SK-N-SH (cell line): Measurements from ENCODE around the gene FUS. TPM values are rescaled to one million over a fixed set of nuclear protein-coding genes. Genes with fewer than 3 reads are reported as not detected.

Source experiments
- CTCF ChIA-PET: fragments of 300-600, 350-600 bp; formaldehyde crosslinking; extraction: SDS; loops from one replicate; lab custom pipeline; 2021; lab: Yijun Ruan, JAX
- POLR2A ChIA-PET: fragments of 350-600 bp; sonication (Branson Sonifier 250); formaldehyde crosslinking; extraction: SDS; loops from one replicate; lab custom pipeline; 2020; ENCODE audit warnings: antibody characterized with exemption, inconsistent platforms; lab: Yijun Ruan, JAX
- DNase-seq: peaks from one replicate; pipeline ENCODE4 v3.0.0; 2012
- H2AFZ ChIP-seq: fragments of 200-600 bp; sonication (generic); 2 replicates; pipeline ENCODE4 v1.8.1; 2016; ENCODE audit warnings: antibody characterized with exemption, mild to moderate bottlenecking, low read depth
- H3F3A ChIP-seq: fragments of 200-600 bp; sonication (generic); replicated peaks from 2 replicates; pipeline ENCODE3; 2016; ENCODE audit warnings: antibody characterized with exemption, mild to moderate bottlenecking; ENCODE audit not compliant: insufficient read depth
- H3K27ac ChIP-seq, 2 experiments: fragments of 200-500 bp in 1 of 2; fragments of 200-600 bp in 1 of 2; sonication (Bioruptor generic) in 1 of 2; sonication (generic), shearing (Covaris generic) in 1 of 2; 2 replicates each; pipeline versions ENCODE4 v1.5.1 to v1.6.1; 2014 to 2016; ENCODE audit warnings: low read depth in 2 of 2, inconsistent platforms in 1 of 2, low read length in 1 of 2, mild to moderate bottlenecking in 1 of 2, mixed read lengths in 1 of 2
- H3K27me3 ChIP-seq: fragments of 200-600 bp; sonication (generic), shearing (Covaris generic); 2 replicates; pipeline ENCODE4 v1.6.1; 2016; ENCODE audit warnings: mixed run types; ENCODE audit not compliant: insufficient read depth
- H3K36me3 ChIP-seq, 2 experiments: fragments of 200-500 bp in 1 of 2; fragments of 200-600 bp in 1 of 2; sonication (Bioruptor generic) in 1 of 2; sonication (generic) in 1 of 2; replicated peaks in 1 of 2; 2 replicates each; pipeline versions ENCODE3 to v1.5.1; 2014 to 2016; ENCODE audit warnings: low read length in 1 of 2, mild to moderate bottlenecking in 1 of 2; ENCODE audit not compliant: insufficient read depth in 2 of 2, control insufficient read depth in 1 of 2
- H3K4me1 ChIP-seq, 2 experiments: fragments of 200-500 bp in 1 of 2; fragments of 200-600 bp in 1 of 2; sonication (Bioruptor generic) in 1 of 2; sonication (generic), shearing (Covaris generic) in 1 of 2; 2 replicates each; pipeline versions ENCODE4 v1.5.1 to v1.6.1; 2014 to 2016; ENCODE audit warnings: low read depth in 1 of 2, low read length in 1 of 2, mixed run types in 1 of 2; ENCODE audit not compliant: insufficient read depth in 2 of 2, control insufficient read depth in 1 of 2
- H3K4me2 ChIP-seq: fragments of 200-600 bp; sonication (generic), shearing (Covaris generic); 2 replicates; pipeline ENCODE4 v1.6.1; 2017; ENCODE audit warnings: mixed run types
- H3K4me3 ChIP-seq, 2 experiments: fragments of 200-500 bp in 1 of 2; fragments of 200-600 bp in 1 of 2; sonication (Bioruptor generic) in 1 of 2; sonication (generic), shearing (Covaris generic) in 1 of 2; 2 replicates each; pipeline versions ENCODE4 v1.5.1 to v1.8.1; 2014 to 2016; ENCODE audit warnings: low read depth in 2 of 2, inconsistent platforms in 1 of 2, low read length in 1 of 2, mild to moderate bottlenecking in 1 of 2, mixed read lengths in 1 of 2, moderate library complexity in 1 of 2
- H3K79me2 ChIP-seq: fragments of 200-600 bp; sonication (generic); 2 replicates; pipeline ENCODE4 v1.8.1; 2017; ENCODE audit warnings: mild to moderate bottlenecking; ENCODE audit not compliant: insufficient read depth
- H3K9ac ChIP-seq: fragments of 200-600 bp; sonication (generic); 2 replicates; pipeline ENCODE4 v1.6.1; 2017; ENCODE audit warnings: mixed run types
- H3K9me2 ChIP-seq: fragments of 200-600 bp; sonication (generic); 2 replicates; pipeline ENCODE4 v1.6.1; 2017; ENCODE audit warnings: mixed run types
- H3K9me3 ChIP-seq: fragments of 200-600 bp; sonication (generic); 2 replicates; pipeline ENCODE4 v1.6.1; 2017; ENCODE audit warnings: mixed run types, mild to moderate bottlenecking, moderate library complexity
- H4K20me1 ChIP-seq: fragments of 200-600 bp; sonication (generic); 2 replicates; pipeline ENCODE4 v1.6.1; 2017; ENCODE audit warnings: mild to moderate bottlenecking, mixed run types; ENCODE audit not compliant: insufficient read depth
- CHD2 ChIP-seq: fragments of 150-350 bp; IDR thresholded peaks from 2 replicates; pipeline ENCODE4 v1.6.1; 2018; ENCODE audit warnings: low read length; ENCODE audit not compliant: partially characterized antibody
- ELF1 ChIP-seq: IDR thresholded peaks from 2 replicates; pipeline ENCODE4 v1.4.0; 2012
- EP300 ChIP-seq, 2 experiments: IDR thresholded peaks; 2 replicates each; pipeline versions ENCODE4 v1.4.0 to v1.6.1; 2012; ENCODE audit warnings: borderline replicate concordance in 1 of 2, low read depth in 1 of 2, low read length in 1 of 2
- FOSL2 ChIP-seq: IDR thresholded peaks from 2 replicates; pipeline ENCODE4 v1.4.0; 2012; ENCODE audit warnings: low read depth, mild to moderate bottlenecking, moderate library complexity, borderline replicate concordance
- GABPA ChIP-seq: IDR thresholded peaks from 2 replicates; pipeline ENCODE4 v1.4.0; 2012; ENCODE audit warnings: low read depth, mild to moderate bottlenecking
- GATA2 ChIP-seq: sonication (generic); formaldehyde crosslinking; IDR thresholded peaks from 2 replicates; pipeline ENCODE4 v1.5.0; 2020; ENCODE audit warnings: mild to moderate bottlenecking, missing genetic modification reagents
- JUND ChIP-seq: IDR thresholded peaks from 2 replicates; pipeline ENCODE4 v1.4.0; 2012
- NFIC ChIP-seq: IDR thresholded peaks from 2 replicates; pipeline ENCODE4 v1.4.0; 2012; ENCODE audit warnings: borderline replicate concordance
- POLR2AphosphoS5 ChIP-seq: IDR thresholded peaks from 2 replicates; pipeline ENCODE4 v1.6.1; 2012; ENCODE audit warnings: low read depth, low read length
- SMC3 ChIP-seq: IDR thresholded peaks from 2 replicates; pipeline ENCODE4 v1.6.1; 2012; ENCODE audit warnings: low read depth, low read length, improper control_type of control experiment
- USF1 ChIP-seq: IDR thresholded peaks from 2 replicates; pipeline ENCODE4 v1.4.0; 2012; ENCODE audit warnings: low read depth, borderline replicate concordance
- ZBTB33 ChIP-seq: IDR thresholded peaks from 2 replicates; pipeline ENCODE4 v1.4.0; 2012; ENCODE audit warnings: low read depth, borderline replicate concordance
- WGBS: methylation state at CpG from one replicate; pipeline ENCODE4 v1.1.6; 2017; ENCODE audit warnings: low lambda C conversion rate; 5-methylcytosine and 5-hydroxymethylcytosine counted together
- polyA plus RNA-seq, 3 experiments: library from polyadenylated mRNA; depleted of rRNA; stranded (reverse); fragments of >200 nt; gene quantifications; 2 replicates each; pipeline ENCODE4 v1.2.3, GENCODE V29; 2012
- TF ChIP-seq, protein P1 (sequence below): IDR thresholded peaks from 2 replicates; pipeline ENCODE4 v1.6.1; 2012; ENCODE audit warnings: mild to moderate bottlenecking, low read depth, low read length, moderate library complexity
- TF ChIP-seq, protein P2 (sequence below): IDR thresholded peaks from 2 replicates; pipeline ENCODE4; 2012

The FUS gene
- polyA plus RNA-seq, 1 of the 3 experiments (the other 2 are of a cell fraction) = 429 TPM

- Histone ChIP-seq H3K36me3 (peaks cover 44 to 66% of the 10 kb centered on the region in 2 experiments), H3K9ac (peak overlapping the region; percentile 100; the same call in 1 of the 2 replicates)
- POLR2A ChIA-PET = interaction anchor here (1.0 to 1.7 kb wide), 3 partner anchors 16 to 531 kb away, joined by 3 to 5 read pairs (median 4); a partner anchor contains a TSS
Measured at GRCh38 chr16:31182391-31182790, 2.5 kb downstream of the FUS start.

More at GRCh38 chr16:31182391-31182790, 2.5 kb downstream of the FUS start:
- CTCF ChIA-PET = interaction anchor here (1.3 to 1.7 kb wide), 2 partner anchors 25 to 197 kb away, joined by 3 read pairs; partner anchors contain the start of gene HSD3B7
- 17% methylated on average over 7 of the region's 7 CpGs for WGBS
- no peak overlapping the region for H2AFZ ChIP-seq
- H3K27ac ChIP-seq = no peak overlapping the region
- H3K4me1 ChIP-seq = peaks cover 9 to 15% of the 10 kb centered on the region in 2 experiments; a peak in 2 of 4 replicates
- no peak for DNase-seq
- peaks cover 69% of the 10 kb centered on the region for H4K20me1 ChIP-seq
- peak overlapping the region; percentile 92 for H3K4me2 ChIP-seq
- H3K9me3 ChIP-seq = no peaks in the 10 kb centered on the region
- H3K79me2 ChIP-seq = peaks cover 81% of the 10 kb centered on the region
- H3K4me3 ChIP-seq = peak overlapping the region; percentile 77 to 99; a peak in 3 of 4 replicates
- no peak for TF ChIP-seq GATA2
- TF ChIP-seq, protein P1, sequence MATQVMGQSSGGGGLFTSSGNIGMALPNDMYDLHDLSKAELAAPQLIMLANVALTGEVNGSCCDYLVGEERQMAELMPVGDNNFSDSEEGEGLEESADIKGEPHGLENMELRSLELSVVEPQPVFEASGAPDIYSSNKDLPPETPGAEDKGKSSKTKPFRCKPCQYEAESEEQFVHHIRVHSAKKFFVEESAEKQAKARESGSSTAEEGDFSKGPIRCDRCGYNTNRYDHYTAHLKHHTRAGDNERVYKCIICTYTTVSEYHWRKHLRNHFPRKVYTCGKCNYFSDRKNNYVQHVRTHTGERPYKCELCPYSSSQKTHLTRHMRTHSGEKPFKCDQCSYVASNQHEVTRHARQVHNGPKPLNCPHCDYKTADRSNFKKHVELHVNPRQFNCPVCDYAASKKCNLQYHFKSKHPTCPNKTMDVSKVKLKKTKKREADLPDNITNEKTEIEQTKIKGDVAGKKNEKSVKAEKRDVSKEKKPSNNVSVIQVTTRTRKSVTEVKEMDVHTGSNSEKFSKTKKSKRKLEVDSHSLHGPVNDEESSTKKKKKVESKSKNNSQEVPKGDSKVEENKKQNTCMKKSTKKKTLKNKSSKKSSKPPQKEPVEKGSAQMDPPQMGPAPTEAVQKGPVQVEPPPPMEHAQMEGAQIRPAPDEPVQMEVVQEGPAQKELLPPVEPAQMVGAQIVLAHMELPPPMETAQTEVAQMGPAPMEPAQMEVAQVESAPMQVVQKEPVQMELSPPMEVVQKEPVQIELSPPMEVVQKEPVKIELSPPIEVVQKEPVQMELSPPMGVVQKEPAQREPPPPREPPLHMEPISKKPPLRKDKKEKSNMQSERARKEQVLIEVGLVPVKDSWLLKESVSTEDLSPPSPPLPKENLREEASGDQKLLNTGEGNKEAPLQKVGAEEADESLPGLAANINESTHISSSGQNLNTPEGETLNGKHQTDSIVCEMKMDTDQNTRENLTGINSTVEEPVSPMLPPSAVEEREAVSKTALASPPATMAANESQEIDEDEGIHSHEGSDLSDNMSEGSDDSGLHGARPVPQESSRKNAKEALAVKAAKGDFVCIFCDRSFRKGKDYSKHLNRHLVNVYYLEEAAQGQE = no peak
- TF ChIP-seq USF1 = no peak
- no peak for TF ChIP-seq POLR2AphosphoS5
- TF ChIP-seq, protein P2, sequence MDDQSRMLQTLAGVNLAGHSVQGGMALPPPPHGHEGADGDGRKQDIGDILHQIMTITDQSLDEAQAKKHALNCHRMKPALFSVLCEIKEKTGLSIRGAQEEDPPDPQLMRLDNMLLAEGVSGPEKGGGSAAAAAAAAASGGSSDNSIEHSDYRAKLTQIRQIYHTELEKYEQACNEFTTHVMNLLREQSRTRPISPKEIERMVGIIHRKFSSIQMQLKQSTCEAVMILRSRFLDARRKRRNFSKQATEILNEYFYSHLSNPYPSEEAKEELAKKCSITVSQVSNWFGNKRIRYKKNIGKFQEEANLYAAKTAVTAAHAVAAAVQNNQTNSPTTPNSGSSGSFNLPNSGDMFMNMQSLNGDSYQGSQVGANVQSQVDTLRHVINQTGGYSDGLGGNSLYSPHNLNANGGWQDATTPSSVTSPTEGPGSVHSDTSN = no peak
- no peak for TF ChIP-seq FOSL2
- TF ChIP-seq ELF1 = no peak
- no peak for TF ChIP-seq CHD2
- no peak for TF ChIP-seq JUND
- no peak for TF ChIP-seq EP300 (IDR thresholded peaks at IDR 0.05; ENCODE audit: borderline replicate concordance in 1 of 2, low read depth in 1 of 2, low read length in 1 of 2)
- no peak for TF ChIP-seq NFIC
- no peak for TF ChIP-seq GABPA
- no peak for TF ChIP-seq ZBTB33
- TF ChIP-seq SMC3 = no peak
- TF ChIP-seq, all 33 proteins: peak for 0
- no peaks in the 10 kb centered on the region for H3K9me2 ChIP-seq
- no peaks in the 10 kb centered on the region for H3K27me3 ChIP-seq
- H3F3A ChIP-seq = peaks cover 23% of the 10 kb centered on the region
